CD4-positive, alpha-beta T cell treated with Interleukin-12 subunit alpha and Interleukin-12 subunit beta, for 1 hour (primary cell): ENCODE data around the gene PRAF2.

Experiments
- DNase-seq: peaks from one replicate; pipeline ENCODE4 v3.0.0-alpha.2; 2020

The PRAF2 gene

GRCh38 chrX:49071877-49072711 is 1.7 kb downstream of the PRAF2 start:
- no peak for DNase-seq

GRCh38 chrX:49070988-49071387 is 2.8 kb downstream of the PRAF2 start:
- DNase-seq: no peak

GRCh38 chrX:49069038-49069437 is 4.8 kb downstream of the PRAF2 start:
- DNase-seq: no peak

- no peak for DNase-seq
These were observed 6.3 kb downstream of the PRAF2 start for GRCh38 chrX:49067285-49068120.

- DNase-seq: no peak
These were observed 7.1 kb downstream of the PRAF2 start for GRCh38 chrX:49066690-49067089.

- DNase-seq: no peak
These were observed 7.5 kb downstream of the PRAF2 start for GRCh38 chrX:49066278-49066677.

- DNase-seq: no peak
These were observed 9.1 kb downstream of the PRAF2 start for GRCh38 chrX:49064735-49065134.

GRCh38 chrX:49064303-49064702 is 9.5 kb downstream of the PRAF2 start:
- DNase-seq: no peak

- no peak for DNase-seq
These were observed 10.1 kb downstream of the PRAF2 start for GRCh38 chrX:49063715-49064114.

- DNase-seq: no peak
These were observed 11.9 kb downstream of the PRAF2 start for GRCh38 chrX:49061916-49062315.

GRCh38 chrX:49061490-49061889 is 12.3 kb downstream of the PRAF2 start:
- no peak for DNase-seq

- DNase-seq: no peak
These were observed 12.9 kb downstream of the PRAF2 start for GRCh38 chrX:49060914-49061313.

GRCh38 chrX:49059681-49060085 is 14.1 kb downstream of the PRAF2 start:
- no peak for DNase-seq

GRCh38 chrX:49059201-49059600 is 14.6 kb downstream of the PRAF2 start:
- no peak for DNase-seq

- no peak for DNase-seq
These were observed 15.0 kb downstream of the PRAF2 start, which contains the start of gene CCDC120 for GRCh38 chrX:49058794-49059193. CCDC120 (plus strand) TSS chrX:49058999; CDS start chrX:49062042, 3,043 bp downstream.

- DNase-seq: no peak
These were observed 19.6 kb downstream of the PRAF2 start for GRCh38 chrX:49054073-49054762.

- peak; percentile 76 for DNase-seq
These were observed 20.4 kb downstream of the PRAF2 start for GRCh38 chrX:49053223-49054072.

GRCh38 chrX:49043987-49044281 is 29.9 kb downstream of the PRAF2 start:
- no peak for DNase-seq

GRCh38 chrX:49043220-49043986 is 30.4 kb downstream of the PRAF2 start, which contains the start of gene TFE3:
TFE3 (minus strand) TSS chrX:49043357; CDS start chrX:49043226, 131 bp downstream.
- peak; percentile 98 for DNase-seq

- DNase-seq: no peak
These were observed 31.1 kb downstream of the PRAF2 start for GRCh38 chrX:49042581-49043219.
